Caco-2 (cell line): ENCODE data around the gene PGRMC1. TPM values are rescaled to one million over a fixed set of nuclear protein-coding genes. Genes with fewer than 3 reads are reported as not detected.
A peak's percentile ranks its signal among the peaks of the same experiment; 100 is the strongest.
"Not testable (repeated sequence)": the region's sequence is repeated elsewhere in the genome, so short reads cannot be mapped to it uniquely, and the experiment has no call there.

Experiments
- BruUV-seq: library from RNA; stranded (reverse); fragments of 400-500 nt; replicated peaks from 2 replicates; lab custom pipeline; 2021; lab: Mats Ljungman, UMichigan
- CTCF ChIA-PET: fragments of 300-600 bp; sonication (Branson Sonifier 250); formaldehyde crosslinking; loops from one replicate; lab custom pipeline; 2022; ENCODE audit warnings: antibody characterized with exemption; lab: Charles Lee
- POLR2A ChIA-PET: fragments of 300-600 bp; sonication (Branson Sonifier 250); formaldehyde crosslinking; loops from one replicate; lab custom pipeline; 2022; ENCODE audit warnings: antibody characterized with exemption; lab: Charles Lee
- DNase-seq, 2 experiments: peaks; one replicate each; pipeline versions ENCODE4 v3.0.0 to v3.0.0-alpha.2; 2020 to 2022
- H3K27me3 ChIP-seq: replicated peaks from 2 replicates; pipeline ENCODE4 v1.6.0; 2011; ENCODE audit warnings: low read length; ENCODE audit not compliant: control insufficient read depth, insufficient read depth
- H3K36me3 ChIP-seq: 2 replicates; pipeline ENCODE4 v1.5.1; 2011; ENCODE audit warnings: low read length; ENCODE audit not compliant: control insufficient read depth, insufficient read depth
- H3K4me1 ChIP-seq: fragments of 250-450 bp; sonication (Bioruptor Pico); 2 replicates; pipeline ENCODE4 v1.5.1; 2020; ENCODE audit warnings: mild to moderate bottlenecking
- H3K4me3 ChIP-seq: 2 replicates; pipeline ENCODE4 v1.5.1; 2011; ENCODE audit warnings: low read depth, mild to moderate bottlenecking, control low read depth, low read length
- H3K9me3 ChIP-seq: fragments of 250-450 bp; sonication (Bioruptor Pico); 2 replicates; pipeline ENCODE4 v1.5.1; 2020; ENCODE audit warnings: mild to moderate bottlenecking, moderate library complexity
- H3K27ac Mint-ChIP-seq: one replicate; pipeline ENCODE4 v1.8.0; 2022; ENCODE audit warnings: mixed read lengths; ENCODE audit not compliant: unreplicated experiment
- H3K27me3 Mint-ChIP-seq: one replicate; pipeline ENCODE4 v1.8.0; 2022; ENCODE audit warnings: mixed read lengths; ENCODE audit not compliant: insufficient read depth, unreplicated experiment
- H3K36me3 Mint-ChIP-seq: one replicate; pipeline ENCODE4 v1.8.0; 2022; ENCODE audit warnings: mild to moderate bottlenecking, mixed read lengths; ENCODE audit not compliant: insufficient read depth, unreplicated experiment
- H3K4me1 Mint-ChIP-seq: one replicate; pipeline ENCODE4 v1.8.0; 2022; ENCODE audit warnings: low read depth, mixed read lengths; ENCODE audit not compliant: unreplicated experiment
- H3K4me3 Mint-ChIP-seq: one replicate; pipeline ENCODE4 v1.8.0; 2022; ENCODE audit warnings: mild to moderate bottlenecking, moderate library complexity, mixed read lengths; ENCODE audit not compliant: unreplicated experiment
- H3K9me3 Mint-ChIP-seq: one replicate; pipeline ENCODE4 v1.8.0; 2022; ENCODE audit warnings: mixed read lengths; ENCODE audit not compliant: unreplicated experiment
- intact Hi-C: fragments of 100-400 bp; cut with micrococcal nuclease; formaldehyde crosslinking; loops from one replicate; pipeline ENCODE4 v1.10.0; 2022; ENCODE audit not compliant: unreplicated experiment
- total RNA-seq: library from RNA; stranded (reverse); gene quantifications from 2 replicates; pipeline ENCODE4 v1.2.3, GENCODE V29; 2022
- TF ChIP-seq, protein P1 (sequence below), 2 experiments: fragments of 200-600 bp in 1 of 2; IDR thresholded peaks; 1 replicate in 1 of 2; 2 replicates in 1 of 2; pipeline versions ENCODE4 v1.5.1 to v1.8.0; 2011 to 2022; ENCODE audit warnings: antibody characterized with exemption in 1 of 2, control low read depth in 1 of 2, inconsistent platforms in 1 of 2, low read depth in 1 of 2, low read length in 1 of 2, mild to moderate bottlenecking in 1 of 2, moderate library complexity in 1 of 2; ENCODE audit not compliant: insufficient read depth in 1 of 2, severe bottlenecking in 1 of 2, unreplicated experiment in 1 of 2

PGRMC1 gene
- total RNA-seq, 1 experiment from 2014 or later, result 107 TPM

DNA sequence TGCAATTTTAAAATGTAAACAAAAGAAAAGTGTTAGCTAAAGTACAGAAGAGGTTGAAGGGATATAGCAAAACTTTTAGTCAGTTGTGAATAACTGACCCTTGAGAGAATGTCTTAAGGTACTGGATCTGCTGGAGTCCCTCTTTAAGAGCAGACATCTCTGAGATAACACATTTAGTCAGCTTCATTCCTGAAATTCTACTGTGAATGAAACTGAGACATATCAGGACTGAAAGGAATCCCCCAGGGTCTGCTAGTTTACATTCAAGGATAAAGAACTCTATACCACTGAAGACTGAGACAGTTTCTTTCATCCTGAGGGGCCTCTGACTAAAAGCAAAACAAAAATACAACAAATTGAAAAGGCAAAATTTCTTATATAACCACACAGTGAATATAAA is 54.4 kb downstream of the PGRMC1 start:
- Histone ChIP-seq H3K4me3 (no peak overlapping the region), H3K27me3 (no peaks in the 10 kb centered on the region), H3K36me3 (no peaks in the 10 kb centered on the region), H3K4me1 (0 out of 2 replicates have a peak, but pooled peaks cover 6% of the 10 kb centered on the region), H3K9me3 (no peaks in the 10 kb centered on the region)
- POLR2A ChIA-PET, result no interaction called here
- TF ChIP-seq, protein P1, sequence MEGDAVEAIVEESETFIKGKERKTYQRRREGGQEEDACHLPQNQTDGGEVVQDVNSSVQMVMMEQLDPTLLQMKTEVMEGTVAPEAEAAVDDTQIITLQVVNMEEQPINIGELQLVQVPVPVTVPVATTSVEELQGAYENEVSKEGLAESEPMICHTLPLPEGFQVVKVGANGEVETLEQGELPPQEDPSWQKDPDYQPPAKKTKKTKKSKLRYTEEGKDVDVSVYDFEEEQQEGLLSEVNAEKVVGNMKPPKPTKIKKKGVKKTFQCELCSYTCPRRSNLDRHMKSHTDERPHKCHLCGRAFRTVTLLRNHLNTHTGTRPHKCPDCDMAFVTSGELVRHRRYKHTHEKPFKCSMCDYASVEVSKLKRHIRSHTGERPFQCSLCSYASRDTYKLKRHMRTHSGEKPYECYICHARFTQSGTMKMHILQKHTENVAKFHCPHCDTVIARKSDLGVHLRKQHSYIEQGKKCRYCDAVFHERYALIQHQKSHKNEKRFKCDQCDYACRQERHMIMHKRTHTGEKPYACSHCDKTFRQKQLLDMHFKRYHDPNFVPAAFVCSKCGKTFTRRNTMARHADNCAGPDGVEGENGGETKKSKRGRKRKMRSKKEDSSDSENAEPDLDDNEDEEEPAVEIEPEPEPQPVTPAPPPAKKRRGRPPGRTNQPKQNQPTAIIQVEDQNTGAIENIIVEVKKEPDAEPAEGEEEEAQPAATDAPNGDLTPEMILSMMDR (IDR thresholded peaks at IDR 0.05; ENCODE audit: insufficient read depth in 1 of 2, low read depth in 1 of 2, low read length in 1 of 2, severe bottlenecking in 1 of 2, unreplicated experiment in 1 of 2), result no peak
- H3K27me3 Mint-ChIP-seq, result no peaks in the 10 kb centered on the region
- H3K9me3 Mint-ChIP-seq, result no peaks in the 10 kb centered on the region
- no peak overlapping the region for H3K4me3 Mint-ChIP-seq
- intact Hi-C loops, result loop anchor here (10.0 kb wide), 1 partner anchor 124 kb away; no protein-coding TSS in a partner anchor
- no peak for DNase-seq
- H3K27ac Mint-ChIP-seq, result no peak overlapping the region
- peaks cover 13% of the 10 kb centered on the region for H3K4me1 Mint-ChIP-seq
- CTCF ChIA-PET, result no interaction called here
- BruUV-seq, result no TSS peak
- H3K36me3 Mint-ChIP-seq, result no peaks in the 10 kb centered on the region

DNA sequence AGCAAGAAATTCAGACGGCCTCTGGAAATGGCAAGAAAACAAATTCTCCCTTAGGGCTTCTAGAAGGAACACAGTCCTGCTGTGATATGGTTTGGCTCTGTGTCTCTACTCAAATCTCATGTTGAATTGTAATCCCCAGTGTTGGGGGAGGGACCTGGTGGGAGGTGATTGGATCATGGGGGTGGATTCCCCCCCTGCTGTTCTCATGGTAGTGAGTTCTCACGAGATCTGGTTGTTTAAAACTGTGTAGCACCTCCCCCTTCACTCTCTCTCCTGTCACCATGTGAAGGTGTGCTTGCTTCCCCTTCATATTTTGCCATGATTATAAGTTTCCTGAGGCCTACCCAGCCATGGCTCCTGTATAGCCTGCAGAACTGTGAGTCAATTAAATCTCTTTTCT is 55.2 kb downstream of the PGRMC1 start:
- H3K9me3 ChIP-seq, H3K9me3 Mint-ChIP-seq, H3K36me3 ChIP-seq, H3K27me3 Mint-ChIP-seq, DNase-seq, BruUV-seq, H3K27me3 ChIP-seq, H3K36me3 Mint-ChIP-seq, POLR2A ChIA-PET, H3K4me1 ChIP-seq, H3K27ac Mint-ChIP-seq, CTCF ChIA-PET, H3K4me3 ChIP-seq, H3K4me3 Mint-ChIP-seq: not testable (repeated sequence)
- H3K4me1 Mint-ChIP-seq, result peaks cover 13% of the 10 kb centered on the region
- intact Hi-C loops, result loop anchor here (10.0 kb wide), 1 partner anchor 124 kb away; no protein-coding TSS in a partner anchor

DNA sequence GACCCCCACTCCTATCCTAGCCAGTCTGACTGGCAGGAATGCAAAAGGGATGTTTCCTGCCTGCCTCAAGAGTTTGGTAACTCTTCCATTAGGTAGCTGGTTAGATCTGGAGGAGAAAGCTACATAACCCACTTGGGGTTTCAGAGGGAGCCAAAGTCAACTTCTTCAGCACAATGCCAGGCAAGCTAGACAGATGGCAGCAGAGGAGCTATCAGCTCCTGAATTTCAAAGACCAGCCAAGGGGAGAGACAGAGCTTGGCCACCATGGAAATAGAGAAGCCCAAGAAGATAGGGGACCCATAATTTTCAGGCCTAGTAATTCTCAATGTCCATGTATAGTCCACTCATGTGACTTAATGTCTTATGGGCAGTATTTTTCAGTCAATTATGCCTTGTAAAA is 56.4 kb downstream of the PGRMC1 start:
- peaks cover 4% of the 10 kb centered on the region for H3K27me3 Mint-ChIP-seq
- intact Hi-C loops, result loop anchor here (10.0 kb wide), 1 partner anchor 122 kb away; no protein-coding TSS in a partner anchor
- POLR2A ChIA-PET, result no interaction called here

More for the DNA sequence above, 56.4 kb downstream of the PGRMC1 start:
- H3K4me1 ChIP-seq, result 0 out of 2 replicates have a peak, but pooled peaks cover 6% of the 10 kb centered on the region
- TF ChIP-seq, protein P1 (IDR thresholded peaks at IDR 0.05; ENCODE audit: insufficient read depth in 1 of 2, low read depth in 1 of 2, low read length in 1 of 2, severe bottlenecking in 1 of 2, unreplicated experiment in 1 of 2), result peak in 1 of 2 experiments; percentile 29
- Mint-ChIP-seq H3K4me1 (peaks cover 13% of the 10 kb centered on the region), H3K9me3 (no peaks in the 10 kb centered on the region), H3K27ac (no peak overlapping the region), H3K36me3 (no peaks in the 10 kb centered on the region), H3K4me3 (no peak overlapping the region)
- no peaks in the 10 kb centered on the region for H3K36me3 ChIP-seq
- CTCF ChIA-PET, result interaction anchor here (0.6 kb wide), 2 partner anchors 220 to 690 kb away, joined by 3 to 4 read pairs; no protein-coding TSS in a partner anchor
- H3K9me3 ChIP-seq, result no peaks in the 10 kb centered on the region
- no peak overlapping the region for H3K4me3 ChIP-seq
- no peak for DNase-seq
- BruUV-seq, result no TSS peak
- H3K27me3 ChIP-seq, result no peaks in the 10 kb centered on the region

Other genes with a start within 250 kb of the PGRMC1 start
- not detected in 2 replicates for gene CT47C1, start 163.3 kb upstream of the PGRMC1 start, total RNA-seq
- gene KIAA1210, start 108.5 kb upstream of the PGRMC1 start, total RNA-seq, result not detected in 2 replicates
- gene SLC25A43, start 163.1 kb downstream of the PGRMC1 start, total RNA-seq, result 13.4 and 14.4 TPM in 2 replicates
- gene SLC25A5, start 232.2 kb downstream of the PGRMC1 start, total RNA-seq, result 416 and 445 TPM in 2 replicates